ENCODE measurements around the gene EPO. TPM values are rescaled to one million over a fixed set of nuclear protein-coding genes. Genes with fewer than 3 reads are reported as not detected.

Gene EPO
- under 1 TPM in 1 of 4 donors, not detected in 3; 0.97 TPM for total RNA-seq

DNA sequence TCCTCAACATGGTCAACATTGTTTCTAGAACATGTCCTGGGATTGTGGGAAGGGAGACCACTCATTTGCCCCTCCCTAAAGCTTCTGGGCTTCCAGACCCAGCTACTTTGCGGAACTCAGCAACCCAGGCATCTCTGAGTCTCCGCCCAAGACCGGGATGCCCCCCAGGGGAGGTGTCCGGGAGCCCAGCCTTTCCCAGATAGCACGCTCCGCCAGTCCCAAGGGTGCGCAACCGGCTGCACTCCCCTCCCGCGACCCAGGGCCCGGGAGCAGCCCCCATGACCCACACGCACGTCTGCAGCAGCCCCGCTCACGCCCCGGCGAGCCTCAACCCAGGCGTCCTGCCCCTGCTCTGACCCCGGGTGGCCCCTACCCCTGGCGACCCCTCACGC is at the start of gene EPO:
EPO (plus strand) TSS at position 190 of the 392 bp plus-strand sequence. CDS start 513 bp downstream, outside the sequence.
- 3% methylated on average over 14 of the region's 21 CpGs for WGBS

DNA sequence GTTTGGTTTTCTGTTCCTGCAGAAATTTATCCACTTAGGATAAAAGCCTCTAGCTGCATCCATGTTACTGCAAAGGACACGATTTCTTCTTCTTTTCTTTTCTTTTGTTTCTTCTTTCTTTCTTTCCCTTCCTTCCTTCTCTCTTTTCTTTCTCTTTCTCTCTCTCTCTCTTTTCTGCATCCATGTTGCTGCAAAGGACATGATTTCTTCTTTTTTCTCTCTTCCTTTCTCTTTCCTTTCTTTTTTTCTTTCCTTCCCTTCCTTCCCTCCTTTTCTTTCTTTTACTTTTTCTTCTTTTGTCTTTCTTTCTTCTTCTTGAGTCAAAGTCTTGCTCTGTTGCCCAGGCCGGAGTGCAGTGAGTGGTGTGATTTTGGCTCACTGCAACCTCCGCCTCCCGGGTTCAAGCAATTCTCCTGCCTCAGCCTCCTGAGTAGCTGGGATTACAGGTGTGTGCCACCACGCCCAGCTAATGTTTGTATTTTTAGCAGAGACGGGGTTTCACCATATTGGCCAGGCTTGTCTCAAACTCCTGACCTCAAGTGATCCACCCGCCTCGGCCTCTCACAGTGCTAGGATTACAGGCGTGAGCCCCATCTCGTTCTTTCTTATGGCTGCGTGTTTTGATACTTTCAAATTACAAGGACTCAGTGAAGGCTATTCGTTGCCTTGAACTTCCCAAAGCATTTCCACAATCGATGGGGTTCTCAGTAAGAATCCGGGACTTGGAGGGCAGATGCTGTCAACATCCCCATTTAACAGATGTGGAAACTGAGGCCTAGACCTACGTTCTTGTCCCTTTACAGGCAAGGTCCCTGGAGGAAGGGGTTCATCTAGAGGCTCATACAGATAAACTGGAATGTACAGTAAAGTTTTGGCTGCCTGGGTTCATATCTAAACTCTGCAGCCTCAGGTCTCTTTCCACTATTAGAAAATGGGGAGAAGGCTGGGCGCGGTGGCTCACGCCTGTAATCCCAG is 48.6 kb upstream of the EPO start:
- H3K27me3 ChIP-seq = no peaks in the 10 kb centered on the region
- DNase-seq (ENCODE audit: low spot score in 2 of 2) = no peak
- 95% methylated on average over 18 of the region's 18 CpGs for WGBS
- no peak for TF ChIP-seq EP300 (IDR thresholded peaks at IDR 0.05)
- H3K9me3 ChIP-seq = no peaks in the 10 kb centered on the region
- H3K36me3 ChIP-seq = peaks cover 2% of the 10 kb centered on the region
- peaks cover 21% of the 10 kb centered on the region for H3K4me1 ChIP-seq
- no peak overlapping the region for H3K27ac ChIP-seq
- no peak overlapping the region for H3K4me3 ChIP-seq

More for the DNA sequence above, at the start of gene EPO:
- no peaks in the 10 kb centered on the region for H3K9me3 ChIP-seq
- peak within 1 kb of the TSS; percentile 28 for H3K4me3 ChIP-seq
- peaks cover 36% of the 10 kb centered on the region for H3K27me3 ChIP-seq
- no peaks in the 10 kb centered on the region for H3K36me3 ChIP-seq
- TF ChIP-seq, protein P1, sequence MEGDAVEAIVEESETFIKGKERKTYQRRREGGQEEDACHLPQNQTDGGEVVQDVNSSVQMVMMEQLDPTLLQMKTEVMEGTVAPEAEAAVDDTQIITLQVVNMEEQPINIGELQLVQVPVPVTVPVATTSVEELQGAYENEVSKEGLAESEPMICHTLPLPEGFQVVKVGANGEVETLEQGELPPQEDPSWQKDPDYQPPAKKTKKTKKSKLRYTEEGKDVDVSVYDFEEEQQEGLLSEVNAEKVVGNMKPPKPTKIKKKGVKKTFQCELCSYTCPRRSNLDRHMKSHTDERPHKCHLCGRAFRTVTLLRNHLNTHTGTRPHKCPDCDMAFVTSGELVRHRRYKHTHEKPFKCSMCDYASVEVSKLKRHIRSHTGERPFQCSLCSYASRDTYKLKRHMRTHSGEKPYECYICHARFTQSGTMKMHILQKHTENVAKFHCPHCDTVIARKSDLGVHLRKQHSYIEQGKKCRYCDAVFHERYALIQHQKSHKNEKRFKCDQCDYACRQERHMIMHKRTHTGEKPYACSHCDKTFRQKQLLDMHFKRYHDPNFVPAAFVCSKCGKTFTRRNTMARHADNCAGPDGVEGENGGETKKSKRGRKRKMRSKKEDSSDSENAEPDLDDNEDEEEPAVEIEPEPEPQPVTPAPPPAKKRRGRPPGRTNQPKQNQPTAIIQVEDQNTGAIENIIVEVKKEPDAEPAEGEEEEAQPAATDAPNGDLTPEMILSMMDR (IDR thresholded peaks at IDR 0.05) = no peak
- TF ChIP-seq EP300 (IDR thresholded peaks at IDR 0.05) = no peak
- no peak for TF ChIP-seq POLR2A (IDR thresholded peaks at IDR 0.05)
- TF ChIP-seq POLR2AphosphoS5 (IDR thresholded peaks at IDR 0.05) = no peak
- no peak for DNase-seq (ENCODE audit: low spot score in 2 of 2)
- no peak within 1 kb of the TSS for H3K27ac ChIP-seq
- peaks cover 16% of the 10 kb centered on the region for H3K4me1 ChIP-seq

DNA sequence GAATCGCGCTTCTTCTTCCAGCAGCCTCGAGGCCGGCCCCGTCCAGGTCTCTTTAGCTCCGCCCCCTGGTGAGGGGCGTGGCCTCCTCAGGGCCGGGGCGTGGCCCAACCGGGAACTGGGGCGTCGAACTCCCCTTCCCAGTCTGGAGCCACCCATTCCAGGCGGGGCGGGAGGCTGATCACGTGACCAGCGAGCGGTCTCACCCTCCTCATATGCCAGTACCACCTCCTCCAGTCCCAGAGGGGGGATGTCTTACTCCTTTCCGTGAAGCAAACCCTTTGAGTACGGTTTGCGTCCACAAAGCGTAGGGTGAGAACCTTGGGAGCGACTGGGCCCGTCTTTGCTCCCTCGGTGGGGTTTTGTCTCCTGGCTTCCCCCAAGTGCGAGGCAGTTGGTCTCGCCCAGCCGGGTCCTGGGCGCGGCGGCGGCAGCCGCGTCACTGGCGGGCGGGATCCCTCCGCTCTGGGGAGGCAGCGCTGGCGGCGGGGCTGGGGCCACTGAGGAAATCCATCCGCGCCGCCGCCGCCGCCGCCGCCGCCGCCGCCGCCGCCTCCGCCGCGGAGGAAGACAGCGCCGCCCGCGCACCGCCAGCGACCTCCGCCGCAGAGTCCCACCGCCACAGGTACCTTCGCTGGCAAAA is 46.8 kb upstream of the EPO start, which contains the start of gene GNB2:
GNB2 (plus strand) TSS at position 439 of the 640 bp plus-strand sequence. CDS start 2,526 bp downstream, outside the sequence.
- 1% methylated on average over 10 of the region's 65 CpGs for WGBS
- Histone ChIP-seq H3K36me3 (peaks cover 20% of the 10 kb centered on the region), H3K27ac (peak within 1 kb of the TSS; percentile 93), H3K4me3 (peak within 1 kb of the TSS; percentile 87), H3K9me3 (no peaks in the 10 kb centered on the region), H3K27me3 (no peaks in the 10 kb centered on the region), H3K4me1 (peaks cover 29% of the 10 kb centered on the region)
- TF ChIP-seq, protein P1 (IDR thresholded peaks at IDR 0.05) = no peak
- peak in 1 of 2 donors; percentile 78 for TF ChIP-seq POLR2A (IDR thresholded peaks at IDR 0.05)
- TF ChIP-seq EP300 (IDR thresholded peaks at IDR 0.05) = no peak
- TF ChIP-seq POLR2AphosphoS5 (IDR thresholded peaks at IDR 0.05) = peak; percentile 8 to 100 (median 99)
- DNase-seq (ENCODE audit: low spot score in 2 of 2) = peak; percentile 99 to 100

DNA sequence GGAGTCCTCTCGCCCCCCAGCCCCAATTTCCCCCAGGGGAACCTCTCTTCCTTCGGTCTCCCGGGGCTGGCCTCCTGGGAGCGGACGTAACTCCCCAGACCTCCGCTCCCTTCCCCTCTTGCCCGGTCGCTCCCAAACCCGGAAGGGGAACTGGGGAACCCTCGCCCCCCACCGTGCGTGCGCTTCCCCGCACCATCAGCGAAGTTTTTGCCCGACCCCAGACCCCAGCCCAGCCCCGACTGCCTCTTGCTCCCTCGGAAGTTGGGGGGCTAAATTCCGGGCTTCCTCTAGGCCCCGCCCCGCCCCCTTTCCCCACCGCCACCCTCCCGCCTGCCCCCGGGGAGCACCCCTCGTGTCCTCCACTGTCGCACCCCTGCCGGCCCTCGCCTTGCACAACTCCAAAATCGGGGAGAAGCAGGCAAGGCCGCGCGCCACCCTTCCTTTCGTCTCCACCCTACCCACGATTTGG is 46.3 kb upstream of the EPO start:
- H3K27me3 ChIP-seq = no peaks in the 10 kb centered on the region
- TF ChIP-seq POLR2A (IDR thresholded peaks at IDR 0.05) = no peak
- TF ChIP-seq, protein P1 (IDR thresholded peaks at IDR 0.05) = no peak

DNA sequence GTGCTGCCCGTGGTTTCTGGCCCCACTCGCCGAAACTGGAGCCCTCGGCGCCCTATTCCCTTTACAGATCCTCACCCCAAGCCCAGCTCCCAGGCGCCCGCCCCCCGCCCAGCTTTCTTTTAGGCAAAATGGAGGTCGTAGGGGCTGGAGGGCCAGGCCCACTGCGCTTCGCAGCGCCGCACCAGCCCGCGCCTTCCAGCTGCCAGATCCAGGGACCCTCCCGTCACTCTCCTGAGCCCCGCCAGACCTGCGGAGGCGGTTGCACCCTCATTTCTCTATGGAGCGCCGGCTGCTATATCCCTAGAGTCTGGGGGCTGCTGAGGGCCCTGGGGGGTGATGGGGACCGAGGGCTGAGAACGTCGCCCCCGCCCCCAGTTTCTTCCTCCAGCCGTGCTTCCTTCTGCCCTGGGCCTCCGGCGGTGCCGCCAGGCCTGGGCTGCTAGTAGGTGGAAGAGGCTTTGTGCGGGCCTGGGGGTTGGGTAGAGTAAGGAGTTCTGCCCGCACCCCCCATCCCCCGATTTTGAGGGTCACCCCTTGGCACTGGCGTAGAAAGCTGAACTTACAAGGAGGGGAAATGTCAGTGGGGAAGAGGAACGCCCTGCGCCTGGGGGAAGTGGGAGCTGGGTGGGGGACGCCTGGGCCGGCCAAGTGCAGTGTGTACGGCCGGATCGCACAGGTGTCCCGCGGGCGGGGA is 45.7 kb upstream of the EPO start:
- Histone ChIP-seq H3K4me1 (peaks cover 40% of the 10 kb centered on the region), H3K27ac (peak overlapping the region; percentile 93), H3K27me3 (no peaks in the 10 kb centered on the region), H3K36me3 (peaks cover 31% of the 10 kb centered on the region), H3K4me3 (peak overlapping the region; percentile 87), H3K9me3 (no peaks in the 10 kb centered on the region)
- TF ChIP-seq EP300 (IDR thresholded peaks at IDR 0.05) (no peak), POLR2A (IDR thresholded peaks at IDR 0.05) (no peak), POLR2AphosphoS5 (IDR thresholded peaks at IDR 0.05) (no peak)
- TF ChIP-seq, protein P1 (IDR thresholded peaks at IDR 0.05) = no peak
- 1% methylated on average over 20 of the region's 43 CpGs for WGBS
- peak in 1 of 2 donors; percentile 82 for DNase-seq (ENCODE audit: low spot score in 2 of 2)

More for the DNA sequence above, 46.3 kb upstream of the EPO start:
- DNase-seq (ENCODE audit: low spot score in 2 of 2) = peak in 1 of 2 donors; percentile 85
- peak overlapping the region; percentile 93 for H3K27ac ChIP-seq
- H3K4me3 ChIP-seq = peak overlapping the region; percentile 87
- peaks cover 26% of the 10 kb centered on the region for H3K36me3 ChIP-seq
- H3K4me1 ChIP-seq = peaks cover 35% of the 10 kb centered on the region
- WGBS = under 1% methylated on average over 28 of the region's 34 CpGs
- H3K9me3 ChIP-seq = no peaks in the 10 kb centered on the region

Measured in suprapubic skin (tissue), 4 donors.